Right ventricle myocardium inferior (tissue), 1 donor: Measurements from ENCODE around the gene NPAS4. TPM values are rescaled to one million over a fixed set of nuclear protein-coding genes. Genes with fewer than 3 reads are reported as not detected.
"Not testable (repeated sequence)": the region's sequence is repeated elsewhere in the genome, so short reads cannot be mapped to it uniquely, and the experiment has no call there.

ENCODE experiments used
- ATAC-seq: fragments of 200-7000 bp; cut with Tn5 transposase; one replicate; pipeline ENCODE4 v1.9.1; 2020; ENCODE audit warnings: mild to moderate bottlenecking, moderate library complexity
- DNase-seq: peaks from one replicate; pipeline ENCODE4 v3.0.0; 2021; ENCODE audit errors: missing footprints
- intact Hi-C: fragments of 100-400 bp; cut with DNase I; formaldehyde crosslinking; loops from one replicate; pipeline ENCODE4 v1.11.0; 2022
- total RNA-seq: library from RNA; stranded (reverse); fragmentation: NEBNext Ultra II Directional; extraction: Animal tissue kit (Norgen Biotek cat#: 25700); gene quantifications from one replicate; pipeline ENCODE4 v1.2.1, GENCODE V29; 2021
- donor health status: DM: no; HTN: yes; CAD: no; lungs with severe emphysema.

Gene NPAS4
- total RNA-seq, 1 donor from 2014 or later = not detected

DNA sequence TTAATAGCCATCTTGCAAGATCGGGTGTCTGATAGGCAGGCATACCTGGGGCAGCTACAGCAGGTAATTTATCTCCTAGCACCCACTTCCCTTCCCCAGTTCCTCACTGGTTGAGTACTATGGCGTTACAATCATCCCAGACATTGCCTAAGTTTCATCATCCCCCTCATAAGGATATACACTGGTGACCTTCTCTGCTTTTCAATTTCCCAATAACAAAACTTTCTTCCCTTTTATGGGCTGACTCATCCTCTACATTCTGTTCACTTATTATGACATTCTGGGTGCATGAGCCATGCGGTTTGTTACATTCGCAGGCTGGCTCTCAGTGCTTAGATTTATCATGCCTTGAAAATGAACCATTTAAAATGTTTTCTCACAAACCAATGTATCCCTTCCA lies 22.8 kb downstream of the NPAS4 start:
- intact Hi-C loops = no loop called here
- DNase-seq (no peak), ATAC-seq (no peak)

DNA sequence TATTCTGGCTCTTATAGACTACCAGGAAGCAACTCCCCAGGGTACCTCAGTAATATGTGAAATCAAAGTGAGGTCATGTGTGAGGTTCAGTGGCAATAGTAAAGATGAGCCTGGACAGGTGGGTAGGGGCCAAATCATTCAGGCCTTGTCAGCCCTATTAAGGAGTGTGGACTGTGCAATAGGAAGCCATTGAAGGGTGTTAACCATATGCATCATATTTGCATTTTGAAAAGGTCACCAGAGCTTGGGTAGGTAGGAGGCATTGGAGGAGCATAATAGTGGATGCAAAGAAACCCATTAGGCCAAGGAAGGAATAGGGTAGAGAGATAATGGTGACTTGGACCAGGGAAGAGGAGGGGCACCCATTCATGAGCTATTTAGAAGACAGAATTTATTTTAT lies 26.2 kb downstream of the NPAS4 start:
- ATAC-seq (no peak), DNase-seq (no peak)
- intact Hi-C loops = no loop called here

DNA sequence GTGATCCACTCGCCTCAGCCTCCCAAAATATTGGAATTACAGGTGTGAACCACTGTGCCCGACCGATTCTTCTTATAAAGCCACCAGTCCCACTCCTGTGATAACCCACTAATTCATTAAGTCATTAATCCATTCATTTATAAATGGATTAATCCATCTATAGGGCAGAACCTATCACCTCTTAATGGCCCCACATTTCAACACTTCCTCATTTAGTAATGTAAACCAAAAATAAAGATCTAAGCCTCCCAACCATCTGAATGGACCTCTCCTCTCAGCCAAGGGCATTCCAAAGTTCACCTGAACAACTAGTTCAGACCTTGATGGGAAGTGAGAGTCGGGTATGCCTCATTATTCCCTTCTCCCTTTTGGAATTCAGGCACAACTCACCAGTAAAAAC lies 27.7 kb downstream of the NPAS4 start:
- no peak for ATAC-seq
- no peak for DNase-seq
- intact Hi-C loops = no loop called here

DNA sequence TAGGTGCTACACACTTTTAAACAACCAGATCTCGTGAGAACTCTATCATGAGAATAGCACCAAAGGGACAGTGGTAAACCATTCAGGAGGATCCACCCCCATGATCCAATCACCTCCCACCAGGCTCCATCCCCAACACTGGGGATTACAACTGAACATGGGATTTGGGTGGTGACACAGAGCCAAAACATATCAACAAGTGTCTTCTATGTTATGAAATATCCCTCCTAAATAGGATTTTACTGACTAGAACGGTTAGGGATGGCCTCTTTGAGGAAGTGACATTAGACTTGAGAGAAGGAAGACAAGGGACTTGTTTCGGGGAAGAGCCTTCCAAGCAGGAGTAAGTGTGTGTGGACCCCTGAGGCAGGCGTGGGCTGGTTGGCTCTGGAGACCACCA lies 29.7 kb downstream of the NPAS4 start:
- ATAC-seq (no peak), DNase-seq (no peak)
- intact Hi-C loops = no loop called here

DNA sequence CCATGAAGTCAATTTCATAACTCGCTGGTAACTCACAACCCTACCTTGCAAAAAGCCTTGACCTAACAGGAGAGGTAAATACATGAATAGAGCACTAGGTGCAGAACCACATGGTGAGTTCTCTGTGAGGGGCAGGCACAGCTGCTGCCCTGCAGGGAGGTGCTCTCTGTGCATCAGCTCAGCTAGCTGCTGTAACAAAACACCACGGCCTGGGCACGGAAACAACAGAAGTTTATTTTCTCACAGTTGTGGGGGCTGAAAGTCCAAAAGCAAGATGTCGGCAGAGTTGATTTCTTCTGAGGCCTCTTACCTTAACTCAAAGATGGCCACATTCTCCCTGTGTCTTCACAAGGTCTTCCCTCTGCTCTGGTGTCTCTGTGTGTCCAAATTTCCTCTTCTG lies 30.8 kb downstream of the NPAS4 start:
- ATAC-seq (no peak), DNase-seq (no peak)
- intact Hi-C loops = no loop called here

DNA sequence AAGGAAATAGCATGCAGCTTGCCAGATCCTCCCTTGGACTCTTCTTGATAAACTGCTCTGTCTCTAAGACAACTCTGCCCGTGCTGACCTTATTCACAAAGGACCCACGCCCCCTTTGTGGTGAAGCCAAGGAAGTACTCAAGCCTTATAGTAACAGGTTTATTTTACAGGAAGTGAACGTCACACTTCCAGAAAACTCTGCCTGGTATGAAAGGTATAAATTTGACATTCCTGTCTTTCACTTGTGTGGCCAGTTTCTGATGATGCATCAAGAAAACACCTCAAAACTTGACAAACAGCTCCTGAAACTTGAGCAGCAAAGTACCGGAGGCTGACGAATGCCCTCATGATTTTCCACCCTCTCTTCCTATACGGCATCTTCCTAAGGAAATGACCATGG lies 33.4 kb downstream of the NPAS4 start:
- ATAC-seq (no peak), DNase-seq (no peak)
- intact Hi-C loops = no loop called here

DNA sequence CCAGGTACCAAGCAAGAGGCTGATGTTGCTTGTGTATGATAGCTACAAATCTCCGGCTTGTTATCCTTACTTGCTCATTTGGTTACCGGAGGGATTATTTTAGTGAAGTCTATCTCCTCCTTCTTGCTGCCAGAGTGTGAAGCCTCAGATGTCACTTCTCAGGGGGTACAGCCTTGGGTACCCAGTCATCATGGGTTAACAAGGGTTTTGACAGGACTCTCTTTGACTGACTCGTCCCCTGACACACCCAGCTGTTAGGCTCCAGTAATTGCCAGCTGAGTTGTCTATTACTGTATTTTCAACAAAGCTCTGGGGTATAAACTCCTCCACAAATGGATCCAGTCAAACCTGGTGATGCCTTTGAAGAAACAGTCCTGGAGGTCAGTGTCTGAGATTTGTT lies 34.0 kb downstream of the NPAS4 start:
- no peak for ATAC-seq
- DNase-seq = no peak
- intact Hi-C loops = no loop called here

DNA sequence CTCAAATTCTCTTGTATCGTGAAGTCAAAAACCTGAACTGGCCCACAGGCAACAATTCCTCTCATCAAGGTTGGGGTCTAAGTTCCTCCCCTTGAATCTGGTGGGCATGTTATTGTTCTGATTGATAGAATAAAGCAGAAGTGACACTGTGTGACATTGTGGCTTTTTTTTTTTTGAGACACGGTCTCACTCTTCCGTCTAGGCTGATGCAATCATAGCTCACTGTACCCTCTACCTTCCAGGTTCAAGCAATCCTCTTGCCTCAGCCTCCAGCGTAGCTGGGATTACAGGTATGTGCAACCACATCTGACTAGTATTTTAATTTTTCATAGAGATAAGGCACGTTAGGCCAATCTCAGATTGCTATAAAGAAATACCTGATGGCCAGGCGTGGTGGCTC lies 37.0 kb downstream of the NPAS4 start:
- ATAC-seq (no peak), DNase-seq (no peak)
- intact Hi-C loops = no loop called here

DNA sequence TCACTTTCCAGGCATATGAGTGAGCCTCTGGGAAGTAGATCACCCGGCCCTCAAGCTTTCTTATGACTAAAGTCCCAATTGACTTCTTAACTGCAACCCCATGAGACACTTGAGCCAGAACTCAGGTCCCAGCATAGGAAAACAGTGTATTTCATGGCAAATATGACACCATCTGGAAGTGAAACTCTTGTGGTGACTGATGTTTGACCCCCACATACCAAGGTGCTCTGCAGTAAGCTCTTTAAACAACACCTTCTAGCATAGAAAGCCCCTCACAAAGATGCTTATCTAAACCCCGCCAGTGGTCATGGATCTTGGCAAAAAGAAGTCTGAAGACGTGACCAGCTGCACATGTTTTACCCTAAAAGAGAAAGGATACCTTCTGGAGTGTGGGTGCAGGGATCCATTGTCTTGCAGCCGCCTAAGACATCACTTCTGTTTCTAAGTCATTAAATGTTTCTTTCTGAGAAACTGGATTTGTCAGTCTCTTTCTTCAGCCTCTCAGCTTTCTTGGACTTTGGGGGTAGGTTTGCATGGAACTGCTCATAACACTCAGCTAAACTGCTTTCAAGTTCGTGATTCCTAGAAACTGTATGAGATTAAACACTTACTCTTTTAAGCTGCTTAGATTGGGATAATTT lies 38.4 kb downstream of the NPAS4 start:
- intact Hi-C loops = no loop called here
- DNase-seq (no peak), ATAC-seq (no peak)

DNA sequence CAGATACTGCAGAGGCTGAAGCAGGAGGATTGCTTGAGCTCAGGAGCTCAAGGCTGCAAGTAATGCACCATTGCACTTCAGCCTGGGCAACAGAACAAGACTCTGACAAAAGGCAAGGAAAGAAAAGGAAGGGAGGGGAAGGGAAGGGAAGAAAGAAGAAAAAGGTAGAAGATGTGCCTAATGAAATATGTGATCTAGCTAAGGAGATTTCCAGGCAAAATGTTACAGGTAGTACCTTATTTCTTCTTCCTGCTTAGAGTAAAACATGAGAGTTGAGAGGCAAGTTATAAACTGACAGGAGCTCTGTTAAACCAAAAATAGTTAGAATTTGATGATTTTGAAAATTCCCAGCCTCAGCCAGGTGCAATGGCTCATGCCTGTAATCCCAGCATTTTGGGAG lies 41.2 kb downstream of the NPAS4 start:
- ATAC-seq = no peak
- intact Hi-C loops = no loop called here
- DNase-seq = no peak

DNA sequence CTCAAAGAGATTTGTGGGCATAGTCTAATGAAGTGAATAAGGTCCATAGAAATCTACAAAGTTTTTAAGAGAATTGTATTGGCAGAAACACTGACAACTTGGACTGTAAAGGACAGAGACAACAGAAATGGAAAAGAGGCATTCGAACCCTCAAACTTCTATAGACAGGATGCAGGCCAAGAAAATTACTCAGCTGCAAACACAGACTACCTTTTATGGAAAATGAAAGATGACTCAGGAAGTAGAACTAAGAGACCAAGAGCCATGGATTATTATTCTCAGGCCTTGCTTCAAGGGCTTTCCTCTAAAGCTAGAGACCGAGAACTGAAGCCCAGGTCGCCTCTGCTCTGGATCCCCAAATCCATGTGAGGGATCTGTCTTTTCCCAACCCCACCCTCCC lies 42.1 kb downstream of the NPAS4 start:
- no peak for ATAC-seq
- no peak for DNase-seq
- intact Hi-C loops = no loop called here

DNA sequence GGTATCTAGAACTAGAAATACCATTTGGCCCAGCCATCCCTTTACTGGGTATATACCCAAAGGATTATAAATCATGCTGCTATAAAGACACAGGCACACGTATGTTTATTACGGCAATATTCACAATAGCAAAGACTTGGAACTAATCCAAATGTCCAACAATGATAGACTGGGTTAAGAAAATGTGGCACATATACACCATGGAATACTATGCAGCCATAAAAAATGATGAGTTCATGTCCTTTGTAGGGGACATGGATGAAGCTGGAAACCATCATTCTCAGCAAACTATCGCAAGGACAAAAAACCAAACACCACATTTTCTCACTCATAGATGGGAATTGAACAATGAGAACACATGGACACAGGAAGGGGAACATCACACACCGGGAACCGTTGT lies 43.3 kb downstream of the NPAS4 start:
- DNase-seq, intact Hi-C loops: not testable (repeated sequence)

DNA sequence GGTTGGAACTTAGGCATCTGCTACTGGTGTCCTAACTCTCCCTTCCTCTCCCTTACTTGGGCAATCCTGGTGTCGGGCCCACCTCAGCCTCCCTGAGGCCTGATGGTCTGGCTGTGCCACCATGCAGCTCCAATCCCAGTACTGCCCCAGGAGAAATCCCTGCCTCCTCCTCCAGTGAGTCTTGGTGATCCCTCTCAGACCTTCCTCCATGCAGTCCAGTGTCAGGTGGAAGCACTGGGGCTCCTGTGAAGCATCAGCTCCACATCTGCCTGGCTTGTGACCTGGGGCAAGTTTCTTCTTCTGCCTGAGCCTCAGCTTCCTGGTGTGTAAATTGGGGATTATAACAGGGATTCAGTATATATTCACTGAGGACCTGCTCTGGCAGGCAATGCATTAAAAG lies 44.1 kb downstream of the NPAS4 start:
- no peak for DNase-seq
- intact Hi-C loops = no loop called here
- ATAC-seq = no peak

More for the DNA sequence above, 43.3 kb downstream of the NPAS4 start:
- ATAC-seq = not testable (repeated sequence)

DNA sequence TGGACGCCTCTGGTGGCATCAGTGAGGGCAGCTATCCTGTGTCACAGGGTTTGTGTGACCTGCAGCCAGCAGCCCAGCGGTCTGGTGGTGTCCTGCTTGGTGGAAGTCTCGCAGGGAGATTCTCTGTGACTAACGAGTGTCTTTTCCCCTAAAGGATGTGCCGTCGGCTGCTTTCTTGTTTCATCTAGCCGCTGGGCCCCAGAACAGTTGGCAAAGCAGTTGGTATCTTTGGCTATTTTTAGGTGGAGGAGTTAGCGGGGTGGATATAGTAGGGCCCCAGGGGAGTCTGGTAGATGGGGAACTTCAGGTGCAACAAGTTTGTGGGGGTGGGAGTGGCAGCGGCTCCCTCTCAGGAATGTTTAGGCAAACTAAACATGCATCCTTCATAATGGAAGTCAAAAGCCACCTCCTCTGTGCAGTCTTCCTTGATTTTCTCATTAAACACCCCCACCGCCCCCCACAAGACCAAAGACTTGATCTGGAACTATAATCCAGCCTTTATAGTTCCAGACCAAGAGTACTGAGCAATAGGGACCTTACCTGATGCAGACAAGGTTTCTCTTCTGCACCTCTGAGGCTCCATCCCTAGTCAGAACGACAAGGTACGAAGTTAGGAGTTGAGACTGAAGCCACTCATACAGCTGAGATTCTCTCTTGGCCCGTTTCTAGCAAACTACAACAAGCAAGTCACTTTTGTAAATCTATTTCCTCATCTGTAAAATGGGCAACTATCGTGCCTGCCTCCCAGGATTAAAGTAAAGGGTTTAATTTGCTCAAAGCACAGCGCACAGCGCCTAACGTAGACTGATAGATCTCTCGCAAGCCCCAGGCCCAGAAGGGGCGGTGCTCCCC lies 44.8 kb downstream of the NPAS4 start:
- no peak for ATAC-seq
- intact Hi-C loops = loop anchor here (1.0 to 2.0 kb wide), 2 partner anchors 15 to 81 kb away; partner anchors contain the start of genes ACTN3, DPP3 and ZDHHC24
- no peak for DNase-seq

DNA sequence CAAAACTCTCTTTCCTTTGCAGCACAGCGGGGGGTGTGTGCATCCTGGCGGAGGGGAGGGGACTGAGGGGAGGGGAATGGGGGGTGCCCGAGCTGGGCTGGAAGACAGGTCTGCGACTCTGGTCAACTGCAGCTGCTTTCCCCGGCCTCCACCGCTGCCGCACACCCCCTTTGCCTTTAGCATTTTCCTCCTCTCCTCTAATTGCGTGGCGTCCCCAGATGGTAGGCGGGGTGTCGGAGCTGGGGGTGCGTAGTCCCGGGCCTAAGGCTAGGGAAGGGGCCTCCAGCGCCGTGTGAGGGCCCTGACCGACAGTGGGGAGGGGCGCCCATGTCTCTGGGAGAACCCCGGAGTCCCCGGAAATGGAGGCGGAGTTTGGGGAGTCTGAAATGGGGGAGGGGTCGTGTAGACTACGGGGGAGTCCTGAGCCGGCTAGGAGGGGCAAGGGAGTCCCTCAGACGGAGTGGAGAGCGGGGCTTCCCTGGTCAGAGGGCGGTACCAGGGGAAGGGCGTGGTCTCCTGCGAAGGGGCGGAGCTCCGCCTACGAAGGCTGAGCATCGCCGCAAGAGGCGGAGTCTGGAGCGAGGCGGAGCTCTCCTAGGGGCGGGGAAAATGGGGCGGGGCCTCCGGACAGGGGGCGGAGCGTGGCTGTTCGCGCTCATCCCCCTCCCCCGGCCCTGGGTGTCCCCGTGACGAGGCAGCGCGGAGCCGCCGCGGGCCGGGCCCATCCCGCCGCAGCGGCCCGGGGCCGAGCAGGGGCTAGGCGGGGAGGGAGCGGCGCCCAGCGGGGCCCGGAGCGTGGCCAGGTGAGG lies 45.6 kb downstream of the NPAS4 start, which contains the start of gene PELI3:
TSS of gene PELI3 (plus strand) at position 681 of the 809 bp plus-strand sequence. CDS start 1,224 bp downstream, outside the sequence.
- intact Hi-C loops = loop anchor here (1.0 to 2.0 kb wide), 2 partner anchors 14 to 80 kb away; partner anchors contain the start of genes ACTN3, DPP3 and ZDHHC24
- DNase-seq = peak; percentile 95
- ATAC-seq = peak; percentile 99

DNA sequence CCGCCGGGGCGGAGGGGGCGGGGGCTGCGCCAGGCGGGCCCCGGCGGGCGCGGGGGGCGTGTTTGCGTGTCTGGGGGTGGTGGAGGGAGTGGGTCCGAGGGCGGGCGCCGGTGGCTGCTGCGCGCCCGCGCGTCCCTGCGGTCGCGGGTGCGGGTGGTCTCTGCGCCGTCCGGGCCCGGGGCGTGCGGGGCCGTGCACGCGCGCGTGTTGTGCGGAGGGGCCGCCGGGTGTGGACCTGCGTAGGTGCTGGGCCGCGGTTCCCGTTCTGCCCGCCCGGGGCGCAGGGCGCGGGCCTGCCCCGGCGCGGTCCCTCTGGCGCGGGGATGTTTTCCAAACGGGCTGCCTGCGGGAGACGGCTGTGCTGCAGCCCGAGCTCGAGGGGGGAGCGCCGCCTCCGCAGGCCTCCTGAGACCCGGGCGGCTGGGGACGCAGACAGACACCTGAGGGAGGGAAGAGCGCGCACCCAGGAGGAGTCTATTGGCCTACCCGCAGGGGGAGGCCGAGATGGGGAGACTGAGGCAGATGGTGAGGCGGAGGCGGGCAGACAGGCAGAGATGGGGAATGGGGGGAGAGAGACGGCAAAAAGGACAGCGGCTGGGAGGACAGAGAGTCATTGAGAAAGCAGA lies 46.3 kb downstream of the NPAS4 start:
- peak; percentile 0 for ATAC-seq
- intact Hi-C loops = loop anchor here (2.0 kb wide), 1 partner anchor 14 kb away; the partner anchor contains the start of gene DPP3

DNA sequence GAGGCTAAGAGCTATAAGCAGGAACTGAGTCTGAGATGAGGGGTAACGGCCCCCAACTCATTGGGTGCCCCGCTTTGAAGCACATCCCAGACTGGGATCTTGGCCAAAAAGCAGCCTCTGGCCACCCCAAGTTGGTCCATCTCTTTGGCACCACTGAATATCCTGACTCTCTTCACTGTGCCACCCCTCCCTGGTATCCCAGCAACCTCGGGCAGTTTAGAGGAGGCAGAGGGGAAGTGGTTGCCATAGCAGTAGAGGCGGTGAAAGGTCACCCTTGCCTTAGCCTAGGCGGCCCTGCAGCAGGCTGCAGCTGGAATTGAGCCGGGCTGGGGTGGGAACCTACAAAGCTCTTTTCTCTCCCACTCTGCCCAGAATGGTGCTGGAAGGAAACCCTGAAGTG lies 46.9 kb downstream of the NPAS4 start:
- DNase-seq (no peak), ATAC-seq (no peak)
- intact Hi-C loops = loop anchor here (2.0 kb wide), 1 partner anchor 13 kb away; the partner anchor contains the start of gene DPP3

More for the DNA sequence above, 46.3 kb downstream of the NPAS4 start:
- DNase-seq = peak; percentile 74

DNA sequence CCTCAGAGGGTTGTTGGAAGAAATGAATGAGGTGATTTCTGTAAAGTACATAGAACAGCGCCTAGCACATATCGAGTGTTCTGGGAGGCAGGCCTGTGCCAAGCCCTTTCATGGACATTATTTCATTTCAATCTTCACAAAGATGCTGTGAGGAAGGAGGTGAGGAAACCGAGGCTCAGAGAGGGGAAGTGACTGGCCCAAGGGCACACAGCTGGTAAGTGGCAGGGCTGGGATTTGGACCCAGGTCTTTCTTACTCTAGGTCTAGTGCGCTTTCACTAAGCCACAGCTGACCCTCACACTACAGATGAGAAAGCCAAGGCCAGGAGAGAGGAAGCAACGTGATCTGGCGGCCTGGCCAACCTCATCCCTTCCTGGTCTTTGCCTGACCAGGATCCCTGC lies 47.9 kb downstream of the NPAS4 start:
- no peak for ATAC-seq
- no peak for DNase-seq
- intact Hi-C loops = no loop called here

DNA sequence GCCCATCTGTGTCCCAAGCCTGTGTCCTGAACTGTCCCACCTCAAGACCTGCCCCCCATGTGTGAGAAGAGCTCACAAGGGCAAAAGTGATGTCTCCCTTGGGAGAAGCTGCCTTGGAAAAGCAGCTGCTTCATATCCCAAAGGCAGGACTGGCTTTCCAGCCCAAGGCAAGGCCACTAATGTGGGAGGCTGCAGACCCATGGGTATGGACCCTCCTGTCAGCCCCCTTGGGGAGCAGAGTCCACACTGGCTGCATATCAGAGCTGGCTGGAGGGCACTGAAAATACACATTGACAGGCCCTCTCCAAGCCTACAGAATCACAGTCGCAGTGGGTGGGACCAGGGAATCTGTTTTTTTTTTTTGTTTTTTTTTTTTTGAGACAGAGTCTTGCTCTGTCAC lies 48.6 kb downstream of the NPAS4 start:
- DNase-seq = no peak
- intact Hi-C loops = no loop called here
- no peak for ATAC-seq
